ENCODE data around the gene CD9. TPM values are rescaled to one million over a fixed set of nuclear protein-coding genes. Genes with fewer than 3 reads are reported as not detected.

The CD9 gene
- total and polyA plus RNA-seq, 12 donors: 14.9 to 461 (median 276) TPM

GRCh38 chr12:6171409-6172015, 28.7 kb upstream of the CD9 start:
- Histone ChIP-seq H3K9me3 (replicated peaks in 1 of 3) (no peaks in the 10 kb centered on the region), H3K27ac (peak overlapping the region in 3 of 5 donors; percentile 21 to 75 (median 52)), H3K36me3 (replicated peaks in 1 of 2) (no peaks in the 10 kb centered on the region), H3K27me3 (no peaks in the 10 kb centered on the region), H3K4me1 (replicated peaks in 1 of 2) (peaks cover 18 to 23% of the 10 kb centered on the region in 2 donors), H3K4me3 (no peak overlapping the region)
- WGBS, 4 donors: 57 to 85% (median 77%) methylated on average over 4 to 21 of the region's 21 CpGs
- DNase-seq: peak; percentile 36 to 83 (median 56)
- TF ChIP-seq POLR2A (IDR thresholded peaks at IDR 0.05): no peak
- no peak for TF ChIP-seq CTCF (IDR thresholded peaks at IDR 0.05)
- intact Hi-C loops (cut with DNase I): no loop called here

GRCh38 chr12:6172086-6172485, 28.1 kb upstream of the CD9 start:
- WGBS, 4 donors: 75 to 90% (median 85%) methylated on average over 14 to 15 of the region's 15 CpGs
- Histone ChIP-seq H3K36me3 (replicated peaks in 1 of 2) (no peaks in the 10 kb centered on the region), H3K4me1 (replicated peaks in 1 of 2) (peaks cover 15 to 17% of the 10 kb centered on the region in 2 donors), H3K9me3 (replicated peaks in 1 of 3) (no peaks in the 10 kb centered on the region), H3K27ac (peak overlapping the region in 3 of 5 donors; percentile 21 to 75 (median 52)), H3K27me3 (no peaks in the 10 kb centered on the region), H3K4me3 (no peak overlapping the region)
- peak in 1 of 7 donors; percentile 53 for DNase-seq
- intact Hi-C loops (cut with DNase I): no loop called here
- TF ChIP-seq POLR2A (IDR thresholded peaks at IDR 0.05) (no peak), CTCF (IDR thresholded peaks at IDR 0.05) (no peak)

- no peaks in the 10 kb centered on the region for H3K36me3 ChIP-seq (replicated peaks in 1 of 2)
- peaks cover 7 to 9% of the 10 kb centered on the region in 2 donors for H3K4me1 ChIP-seq (replicated peaks in 1 of 2)
- WGBS, 4 donors: 76 to 82% (median 80%) methylated on average over 4 of the region's 4 CpGs
- TF ChIP-seq POLR2A (IDR thresholded peaks at IDR 0.05): no peak
- no peak for DNase-seq
- intact Hi-C loops (cut with DNase I): no loop called here
- H3K4me3 ChIP-seq: no peak overlapping the region
- no peaks in the 10 kb centered on the region for H3K27me3 ChIP-seq
- H3K27ac ChIP-seq: peak overlapping the region in 2 of 5 donors; percentile 52 to 75
- H3K9me3 ChIP-seq (replicated peaks in 1 of 3): no peaks in the 10 kb centered on the region
Observed at GRCh38 chr12:6172862-6173261, 27.3 kb upstream of the CD9 start.

GRCh38 chr12:6177642-6178358, 22.4 kb upstream of the CD9 start:
- no peak for DNase-seq
- H3K9me3 ChIP-seq (replicated peaks in 1 of 3): no peaks in the 10 kb centered on the region
- intact Hi-C loops (cut with DNase I): loop anchor here in 1 of 2 donors (5.0 kb wide), 1 partner anchor 105 kb away; no protein-coding TSS in a partner anchor

More at GRCh38 chr12:6177642-6178358, 22.4 kb upstream of the CD9 start:
- peak overlapping the region in 1 of 5 donors; percentile 90 for H3K27ac ChIP-seq
- no peaks in the 10 kb centered on the region for H3K27me3 ChIP-seq
- peaks cover 5 to 32% of the 10 kb centered on the region in 2 donors for H3K4me1 ChIP-seq (replicated peaks in 1 of 2)
- H3K36me3 ChIP-seq (replicated peaks in 1 of 2): no peaks in the 10 kb centered on the region
- WGBS, 4 donors: 87 to 94% (median 92%) methylated on average over 10 of the region's 10 CpGs
- no peak overlapping the region for H3K4me3 ChIP-seq
- TF ChIP-seq CTCF (IDR thresholded peaks at IDR 0.05) (no peak), POLR2A (IDR thresholded peaks at IDR 0.05) (no peak)
